GM11168 (cell line): ENCODE results near the gene GDPD5.

Experiments
- in situ Hi-C: fragments of 300-500 bp; cut with MboI; formaldehyde crosslinking; loops from one replicate; pipeline ENCODE4 v1.12.0; 2022; ENCODE audit warnings: low sequenced_read_pairs; ENCODE audit not compliant: unreplicated experiment

Gene GDPD5

GRCh38 chr11:75434886-75435570, 90.7 kb downstream of the GDPD5 start:
- in situ Hi-C loops: no loop called here

GRCh38 chr11:75434051-75434450, 91.7 kb downstream of the GDPD5 start:
- in situ Hi-C loops: no loop called here

GRCh38 chr11:75433443-75433842, 92.3 kb downstream of the GDPD5 start:
- in situ Hi-C loops: no loop called here

- in situ Hi-C loops: no loop called here
Observed at GRCh38 chr11:75432911-75433321, 92.8 kb downstream of the GDPD5 start, which contains the start of gene KLHL35. Gene KLHL35 (minus strand): TSS chr11:75433203. CDS start chr11:75430629, 2,574 bp downstream.

- in situ Hi-C loops: no loop called here
Observed at GRCh38 chr11:75431533-75432525, 93.9 kb downstream of the GDPD5 start.

GRCh38 chr11:75430714-75431532, 94.8 kb downstream of the GDPD5 start:
- in situ Hi-C loops: no loop called here

GRCh38 chr11:75429902-75430713, 95.6 kb downstream of the GDPD5 start:
- in situ Hi-C loops: no loop called here

GRCh38 chr11:75429641-75429901, 96.2 kb downstream of the GDPD5 start:
- in situ Hi-C loops: no loop called here

- in situ Hi-C loops: no loop called here
Observed at GRCh38 chr11:75428989-75429640, 96.6 kb downstream of the GDPD5 start.

GRCh38 chr11:75428281-75428724, 97.4 kb downstream of the GDPD5 start:
- in situ Hi-C loops: no loop called here

- in situ Hi-C loops: no loop called here
Observed at GRCh38 chr11:75427181-75427580, 98.6 kb downstream of the GDPD5 start.

- in situ Hi-C loops: no loop called here
Observed at GRCh38 chr11:75426720-75427086, 99.0 kb downstream of the GDPD5 start.

- in situ Hi-C loops: no loop called here
Observed at GRCh38 chr11:75425422-75425821, 100.3 kb downstream of the GDPD5 start.

- in situ Hi-C loops: no loop called here
Observed at GRCh38 chr11:75424396-75424795, 101.3 kb downstream of the GDPD5 start.

- in situ Hi-C loops: no loop called here
Observed at GRCh38 chr11:75423721-75424120, 102.0 kb downstream of the GDPD5 start.

- in situ Hi-C loops: no loop called here
Observed at GRCh38 chr11:75422248-75423231, 103.2 kb downstream of the GDPD5 start.

- in situ Hi-C loops: no loop called here
Observed at GRCh38 chr11:75421902-75422247, 103.9 kb downstream of the GDPD5 start.

GRCh38 chr11:75421035-75421602, 104.6 kb downstream of the GDPD5 start:
- in situ Hi-C loops: no loop called here
